HepG2 (cell line): ENCODE measurements around the gene PTMA. TPM values are rescaled to one million over a fixed set of nuclear protein-coding genes. Genes with fewer than 3 reads are reported as not detected.

Experiments
- CENPX ChIP-seq: sonication (generic); formaldehyde crosslinking; IDR thresholded peaks from 2 replicates; pipeline ENCODE4 v1.9.0; 2021; ENCODE audit warnings: mild to moderate bottlenecking, missing genetic modification reagents, moderate library complexity
- ELF1 ChIP-seq: sonication (generic); formaldehyde crosslinking; IDR thresholded peaks from 2 replicates; pipeline ENCODE4 v1.4.0; 2020; ENCODE audit warnings: missing genetic modification reagents
- FOXP1 ChIP-seq, 2 experiments: fragments of 450-650 bp in 1 of 2; IDR thresholded peaks; 2 replicates each; pipeline ENCODE4 v1.6.1; 2017 to 2018; ENCODE audit warnings: antibody characterized with exemption in 1 of 2
- GRHL1 ChIP-seq: sonication (generic); formaldehyde crosslinking; conservative IDR thresholded peaks from 2 replicates; pipeline ENCODE4 v1.8.0; 2022; ENCODE audit warnings: missing genetic modification reagents
- RBM22 ChIP-seq: fragments of 200-400 bp; formaldehyde crosslinking; optimal IDR thresholded peaks from 2 replicates; pipeline ENCODE3; 2017; ENCODE audit warnings: mild to moderate bottlenecking, low read length, moderate library complexity
- RFX3 ChIP-seq: IDR thresholded peaks from 2 replicates; pipeline ENCODE4 v1.6.1; 2016; ENCODE audit warnings: missing biosample characterization, missing genetic modification reagents
- SKIL ChIP-seq: sonication (generic); formaldehyde crosslinking; IDR thresholded peaks from 2 replicates; pipeline ENCODE4 v1.8.0; 2022; ENCODE audit warnings: missing genetic modification reagents, mild to moderate bottlenecking, moderate library complexity, borderline replicate concordance
- TERF1 ChIP-seq: sonication (generic); formaldehyde crosslinking; IDR thresholded peaks from 2 replicates; pipeline ENCODE4 v1.8.0; 2022; ENCODE audit warnings: mild to moderate bottlenecking, missing genetic modification reagents, moderate library complexity
- ZBTB39 ChIP-seq: sonication (generic); formaldehyde crosslinking; IDR thresholded peaks from 2 replicates; pipeline ENCODE4 v1.5.0; 2020; ENCODE audit warnings: missing genetic modification reagents
- ZFP62 ChIP-seq: sonication (generic); formaldehyde crosslinking; IDR thresholded peaks from 2 replicates; pipeline ENCODE4 v1.4.0; 2020; ENCODE audit warnings: missing genetic modification reagents
- ZNF276 ChIP-seq: sonication (generic); formaldehyde crosslinking; IDR thresholded peaks from 2 replicates; pipeline ENCODE4 v1.4.0; 2020; ENCODE audit warnings: mild to moderate bottlenecking, low read depth, missing genetic modification reagents
- ZNF326 ChIP-seq: sonication (generic); formaldehyde crosslinking; IDR thresholded peaks from 2 replicates; pipeline ENCODE4 v1.4.0; 2020; ENCODE audit warnings: missing genetic modification reagents, borderline replicate concordance
- ZNF432 ChIP-seq: sonication (generic); formaldehyde crosslinking; IDR thresholded peaks from 2 replicates; pipeline ENCODE4 v1.5.0; 2020; ENCODE audit warnings: missing genetic modification reagents, mild to moderate bottlenecking, borderline replicate concordance
- ZNF672 ChIP-seq: sonication (generic); formaldehyde crosslinking; IDR thresholded peaks from 2 replicates; pipeline ENCODE4 v1.8.1; 2022; ENCODE audit warnings: missing genetic modification reagents
- ZNF775 ChIP-seq: sonication (generic); formaldehyde crosslinking; IDR thresholded peaks from 2 replicates; pipeline ENCODE4 v1.4.0; 2020; ENCODE audit warnings: missing genetic modification reagents, mild to moderate bottlenecking, moderate library complexity, borderline replicate concordance
- ZNF790 ChIP-seq: sonication (generic); formaldehyde crosslinking; IDR thresholded peaks from 2 replicates; pipeline ENCODE4 v1.8.0; 2022; ENCODE audit warnings: missing genetic modification reagents, mild to moderate bottlenecking, borderline replicate concordance
- polyA plus RNA-seq, 8 experiments: library from polyadenylated mRNA; depleted of rRNA in 3 of 8; stranded (reverse) in 7 of 8; unstranded in 1 of 8; fragments of >200 nt; fragmentation: Illumina TruSeq in 4 of 8; extraction: Trizol in 4 of 8; gene quantifications; 2 replicates each; pipeline versions ENCODE4 v1.2.1 to v1.2.3, GENCODE V29; 2011 to 2016; ENCODE audit warnings: low read depth in 4 of 8, missing spikeins in 1 of 8, mixed read lengths in 1 of 8; ENCODE audit not compliant: insufficient read depth in 1 of 8
- total RNA-seq, 5 experiments: library from RNA; depleted of rRNA; stranded (reverse); fragments of >200 nt; fragmentation: Illumina TruSeq; extraction: Trizol; gene quantifications; 2 replicates each; pipeline ENCODE4 v1.2.3, GENCODE V29; 2016; ENCODE audit warnings: low read depth in 1 of 5

PTMA gene
- total and polyA plus RNA-seq, 2 of the 13 experiments (the other 11 are each of a cell fraction or from before 2014, with no cell fraction given): 190 to 1,086 TPM

- no peak for TF ChIP-seq GRHL1
- no peak for TF ChIP-seq ZNF432 (CRISPR knock-in tag)
- TF ChIP-seq FOXP1 (IDR thresholded peaks at IDR 0.05): no peak
- TF ChIP-seq FOXP1 (CRISPR knock-in tag; IDR thresholded peaks at IDR 0.05): no peak
- no peak for TF ChIP-seq ZNF326
- no peak for TF ChIP-seq RBM22
- TF ChIP-seq ZFP62 (CRISPR knock-in tag): no peak
- no peak for TF ChIP-seq ZNF276 (CRISPR knock-in tag)
- TF ChIP-seq ZNF672 (CRISPR knock-in tag): no peak
- TF ChIP-seq TERF1: no peak
- TF ChIP-seq ZBTB39 (CRISPR knock-in tag): no peak
- no peak for TF ChIP-seq SKIL (CRISPR knock-in tag)
- no peak for TF ChIP-seq ZNF790 (CRISPR knock-in tag)
- no peak for TF ChIP-seq RFX3 (CRISPR knock-in tag)
- peak; percentile 54 for TF ChIP-seq ELF1 (CRISPR knock-in tag)
- TF ChIP-seq CENPX (CRISPR knock-in tag): no peak
- no peak for TF ChIP-seq ZNF775 (CRISPR knock-in tag)
Observed at GRCh38 chr2:231666171-231667095, 41.9 kb upstream of the PTMA start (continued).
